SK-N-SH (cell line): ENCODE data around the gene MRPS9. TPM values are rescaled to one million over a fixed set of nuclear protein-coding genes. Genes with fewer than 3 reads are reported as not detected.

Source experiments
- CTCF ChIA-PET: fragments of 300-600, 350-600 bp; formaldehyde crosslinking; extraction: SDS; loops from one replicate; lab custom pipeline; 2021; lab: Yijun Ruan, JAX
- POLR2A ChIA-PET: fragments of 350-600 bp; sonication (Branson Sonifier 250); formaldehyde crosslinking; extraction: SDS; loops from one replicate; lab custom pipeline; 2020; ENCODE audit warnings: antibody characterized with exemption, inconsistent platforms; lab: Yijun Ruan, JAX
- DNase-seq: peaks from one replicate; pipeline ENCODE4 v3.0.0; 2012
- H2AFZ ChIP-seq: fragments of 200-600 bp; sonication (generic); 2 replicates; pipeline ENCODE4 v1.8.1; 2016; ENCODE audit warnings: antibody characterized with exemption, mild to moderate bottlenecking, low read depth
- H3F3A ChIP-seq: fragments of 200-600 bp; sonication (generic); replicated peaks from 2 replicates; pipeline ENCODE3; 2016; ENCODE audit warnings: antibody characterized with exemption, mild to moderate bottlenecking; ENCODE audit not compliant: insufficient read depth
- H3K27ac ChIP-seq, 2 experiments: fragments of 200-500 bp in 1 of 2; fragments of 200-600 bp in 1 of 2; sonication (Bioruptor generic) in 1 of 2; sonication (generic), shearing (Covaris generic) in 1 of 2; 2 replicates each; pipeline versions ENCODE4 v1.5.1 to v1.6.1; 2014 to 2016; ENCODE audit warnings: low read depth in 2 of 2, inconsistent platforms in 1 of 2, low read length in 1 of 2, mild to moderate bottlenecking in 1 of 2, mixed read lengths in 1 of 2
- H3K27me3 ChIP-seq: fragments of 200-600 bp; sonication (generic), shearing (Covaris generic); 2 replicates; pipeline ENCODE4 v1.6.1; 2016; ENCODE audit warnings: mixed run types; ENCODE audit not compliant: insufficient read depth
- H3K36me3 ChIP-seq, 2 experiments: fragments of 200-500 bp in 1 of 2; fragments of 200-600 bp in 1 of 2; sonication (Bioruptor generic) in 1 of 2; sonication (generic) in 1 of 2; replicated peaks in 1 of 2; 2 replicates each; pipeline versions ENCODE3 to v1.5.1; 2014 to 2016; ENCODE audit warnings: low read length in 1 of 2, mild to moderate bottlenecking in 1 of 2; ENCODE audit not compliant: insufficient read depth in 2 of 2, control insufficient read depth in 1 of 2
- H3K4me1 ChIP-seq, 2 experiments: fragments of 200-500 bp in 1 of 2; fragments of 200-600 bp in 1 of 2; sonication (Bioruptor generic) in 1 of 2; sonication (generic), shearing (Covaris generic) in 1 of 2; 2 replicates each; pipeline versions ENCODE4 v1.5.1 to v1.6.1; 2014 to 2016; ENCODE audit warnings: low read depth in 1 of 2, low read length in 1 of 2, mixed run types in 1 of 2; ENCODE audit not compliant: insufficient read depth in 2 of 2, control insufficient read depth in 1 of 2
- H3K4me2 ChIP-seq: fragments of 200-600 bp; sonication (generic), shearing (Covaris generic); 2 replicates; pipeline ENCODE4 v1.6.1; 2017; ENCODE audit warnings: mixed run types
- H3K4me3 ChIP-seq, 2 experiments: fragments of 200-500 bp in 1 of 2; fragments of 200-600 bp in 1 of 2; sonication (Bioruptor generic) in 1 of 2; sonication (generic), shearing (Covaris generic) in 1 of 2; 2 replicates each; pipeline versions ENCODE4 v1.5.1 to v1.8.1; 2014 to 2016; ENCODE audit warnings: low read depth in 2 of 2, inconsistent platforms in 1 of 2, low read length in 1 of 2, mild to moderate bottlenecking in 1 of 2, mixed read lengths in 1 of 2, moderate library complexity in 1 of 2
- H3K79me2 ChIP-seq: fragments of 200-600 bp; sonication (generic); 2 replicates; pipeline ENCODE4 v1.8.1; 2017; ENCODE audit warnings: mild to moderate bottlenecking; ENCODE audit not compliant: insufficient read depth
- H3K9ac ChIP-seq: fragments of 200-600 bp; sonication (generic); 2 replicates; pipeline ENCODE4 v1.6.1; 2017; ENCODE audit warnings: mixed run types
- H3K9me2 ChIP-seq: fragments of 200-600 bp; sonication (generic); 2 replicates; pipeline ENCODE4 v1.6.1; 2017; ENCODE audit warnings: mixed run types
- H3K9me3 ChIP-seq: fragments of 200-600 bp; sonication (generic); 2 replicates; pipeline ENCODE4 v1.6.1; 2017; ENCODE audit warnings: mixed run types, mild to moderate bottlenecking, moderate library complexity
- H4K20me1 ChIP-seq: fragments of 200-600 bp; sonication (generic); 2 replicates; pipeline ENCODE4 v1.6.1; 2017; ENCODE audit warnings: mild to moderate bottlenecking, mixed run types; ENCODE audit not compliant: insufficient read depth
- CTCF ChIP-seq: fragments of 200-600 bp; sonication (generic); IDR thresholded peaks from 2 replicates; pipeline ENCODE4 v1.6.1; 2017; ENCODE audit warnings: antibody characterized with exemption, mild to moderate bottlenecking, moderate library complexity
- ELF1 ChIP-seq: IDR thresholded peaks from 2 replicates; pipeline ENCODE4 v1.4.0; 2012
- EZH2phosphoT487 ChIP-seq: fragments of 200-600 bp; sonication (generic); IDR thresholded peaks from 2 replicates; pipeline ENCODE4 v1.6.1; 2017; ENCODE audit warnings: low read depth, mixed run types, mild to moderate bottlenecking, antibody characterized with exemption, moderate library complexity, borderline replicate concordance
- FOXJ3 ChIP-seq: sonication (generic); formaldehyde crosslinking; IDR thresholded peaks from 2 replicates; pipeline ENCODE4 v1.5.1; 2020; ENCODE audit warnings: mild to moderate bottlenecking, missing genetic modification reagents
- GABPA ChIP-seq: IDR thresholded peaks from 2 replicates; pipeline ENCODE4 v1.4.0; 2012; ENCODE audit warnings: low read depth, mild to moderate bottlenecking
- JUND ChIP-seq: IDR thresholded peaks from 2 replicates; pipeline ENCODE4 v1.4.0; 2012
- MEF2A ChIP-seq: IDR thresholded peaks from 2 replicates; pipeline ENCODE4 v1.4.0; 2012; ENCODE audit warnings: low read depth, borderline replicate concordance
- POLR2AphosphoS5 ChIP-seq: IDR thresholded peaks from 2 replicates; pipeline ENCODE4 v1.6.1; 2012; ENCODE audit warnings: low read depth, low read length
- REST ChIP-seq: IDR thresholded peaks from 2 replicates; pipeline ENCODE4 v1.6.1; 2012; ENCODE audit warnings: mild to moderate bottlenecking, low read depth, low read length, moderate library complexity
- RXRA ChIP-seq: IDR thresholded peaks from 2 replicates; pipeline ENCODE4 v1.4.0; 2012; ENCODE audit warnings: low read depth, mild to moderate bottlenecking, borderline replicate concordance
- SIN3A ChIP-seq: IDR thresholded peaks from 2 replicates; pipeline ENCODE4 v1.6.1; 2012; ENCODE audit warnings: low read depth, mild to moderate bottlenecking, low read length, moderate library complexity, borderline replicate concordance
- SMC3 ChIP-seq: IDR thresholded peaks from 2 replicates; pipeline ENCODE4 v1.6.1; 2012; ENCODE audit warnings: low read depth, low read length, improper control_type of control experiment
- USF2 ChIP-seq: fragments of 150-350 bp; IDR thresholded peaks from 2 replicates; pipeline ENCODE4 v1.6.1; 2017; ENCODE audit warnings: antibody characterized with exemption, low read length, low read depth, borderline replicate concordance
- YY1 ChIP-seq: IDR thresholded peaks from 2 replicates; pipeline ENCODE4 v1.4.0; 2012; ENCODE audit warnings: low read depth, mild to moderate bottlenecking
- ZBTB33 ChIP-seq: IDR thresholded peaks from 2 replicates; pipeline ENCODE4 v1.4.0; 2012; ENCODE audit warnings: low read depth, borderline replicate concordance
- WGBS: methylation state at CpG from one replicate; pipeline ENCODE4 v1.1.6; 2017; ENCODE audit warnings: low lambda C conversion rate; 5-methylcytosine and 5-hydroxymethylcytosine counted together
- polyA plus RNA-seq, 3 experiments: library from polyadenylated mRNA; depleted of rRNA; stranded (reverse); fragments of >200 nt; gene quantifications; 2 replicates each; pipeline ENCODE4 v1.2.3, GENCODE V29; 2012

The MRPS9 gene
- polyA plus RNA-seq, 1 of the 3 experiments (the other 2 are of a cell fraction) = 31.8 TPM

GRCh38 chr2:105143094-105143466 lies 105.2 kb downstream of the MRPS9 start:
- H3K27me3 ChIP-seq = peaks cover 18% of the 10 kb centered on the region; the same call in 1 of the 2 replicates
- no peak for DNase-seq
- no peak overlapping the region for H3K27ac ChIP-seq
- H3K4me1 ChIP-seq = peaks cover 0 to 10% of the 10 kb centered on the region in 2 experiments; a peak in 1 of 4 replicates
- H4K20me1 ChIP-seq = no peaks in the 10 kb centered on the region
- POLR2A ChIA-PET = no interaction called here
- H3K4me3 ChIP-seq = peak overlapping the region in 1 of 2 experiments; percentile 49; a peak in 2 of 4 replicates
- no peaks in the 10 kb centered on the region for H3K9me2 ChIP-seq
- H3K36me3 ChIP-seq = no peaks in the 10 kb centered on the region
- CTCF ChIA-PET = interaction anchor here (0.9 to 5.0 kb wide), 7 partner anchors 24 to 145 kb away, joined by 3 to 31 read pairs (median 4); no protein-coding TSS in a partner anchor
- H3K4me2 ChIP-seq = 0 out of 2 replicates have a peak overlapping the region, but pooled peaks have one; percentile 33
- WGBS = 74% methylated on average over 6 of the region's 6 CpGs
- no peaks in the 10 kb centered on the region for H3K9me3 ChIP-seq
- no peaks in the 10 kb centered on the region for H3K79me2 ChIP-seq
- TF ChIP-seq ELF1 = no peak
- no peak for TF ChIP-seq SIN3A
- TF ChIP-seq POLR2AphosphoS5 = no peak
- TF ChIP-seq GABPA = no peak
- no peak for TF ChIP-seq REST
- no peak for TF ChIP-seq ZBTB33
- TF ChIP-seq YY1 = no peak
- TF ChIP-seq SMC3 = no peak
- no peak for TF ChIP-seq RXRA
- no peak for TF ChIP-seq EZH2phosphoT487
- peak overlapping the region; percentile 56; the same call in 1 of the 2 replicates for H2AFZ ChIP-seq
- no peak overlapping the region for H3K9ac ChIP-seq
- peaks cover 3% of the 10 kb centered on the region for H3F3A ChIP-seq

GRCh38 chr2:105143467-105144151 lies 105.7 kb downstream of the MRPS9 start:
- WGBS = 9% methylated on average over 41 of the region's 53 CpGs
- Histone ChIP-seq H3K36me3 (no peaks in the 10 kb centered on the region), H3K27me3 (peaks cover 18% of the 10 kb centered on the region; the same call in 1 of the 2 replicates), H3F3A (peaks cover 3% of the 10 kb centered on the region), H3K4me3 (peak overlapping the region; percentile 8 to 49; a peak in 3 of 4 replicates), H3K79me2 (no peaks in the 10 kb centered on the region), H3K9me2 (no peaks in the 10 kb centered on the region), H3K9ac (no peak overlapping the region), H2AFZ (peak overlapping the region; percentile 56; the same call in 1 of the 2 replicates), H3K27ac (no peak overlapping the region; a peak in 1 of 4 replicates), H3K4me1 (peaks cover 0 to 10% of the 10 kb centered on the region in 2 experiments; a peak in 1 of 4 replicates), H4K20me1 (no peaks in the 10 kb centered on the region), H3K9me3 (no peaks in the 10 kb centered on the region), H3K4me2 (peak overlapping the region; percentile 33; the same call in 1 of the 2 replicates)
- POLR2A ChIA-PET = no interaction called here
- CTCF ChIA-PET = interaction anchor here (0.9 to 5.0 kb wide), 8 partner anchors 24 to 145 kb away, joined by 3 to 31 read pairs (median 4); no protein-coding TSS in a partner anchor
- DNase-seq = peak; percentile 90
- TF ChIP-seq JUND = no peak
- TF ChIP-seq CTCF = no peak
- no peak for TF ChIP-seq USF2
- no peak for TF ChIP-seq EZH2phosphoT487
- TF ChIP-seq FOXJ3 = no peak
- TF ChIP-seq MEF2A = no peak
- no peak for TF ChIP-seq ZBTB33
